GM19238 (cell line): ENCODE data around the gene THSD8.

Source experiments
- DNase-seq: peaks from one replicate; pipeline ENCODE4 v3.0.0; 2011; ENCODE audit warnings: low spot score; ENCODE audit not compliant: insufficient read length

Gene THSD8

DNA sequence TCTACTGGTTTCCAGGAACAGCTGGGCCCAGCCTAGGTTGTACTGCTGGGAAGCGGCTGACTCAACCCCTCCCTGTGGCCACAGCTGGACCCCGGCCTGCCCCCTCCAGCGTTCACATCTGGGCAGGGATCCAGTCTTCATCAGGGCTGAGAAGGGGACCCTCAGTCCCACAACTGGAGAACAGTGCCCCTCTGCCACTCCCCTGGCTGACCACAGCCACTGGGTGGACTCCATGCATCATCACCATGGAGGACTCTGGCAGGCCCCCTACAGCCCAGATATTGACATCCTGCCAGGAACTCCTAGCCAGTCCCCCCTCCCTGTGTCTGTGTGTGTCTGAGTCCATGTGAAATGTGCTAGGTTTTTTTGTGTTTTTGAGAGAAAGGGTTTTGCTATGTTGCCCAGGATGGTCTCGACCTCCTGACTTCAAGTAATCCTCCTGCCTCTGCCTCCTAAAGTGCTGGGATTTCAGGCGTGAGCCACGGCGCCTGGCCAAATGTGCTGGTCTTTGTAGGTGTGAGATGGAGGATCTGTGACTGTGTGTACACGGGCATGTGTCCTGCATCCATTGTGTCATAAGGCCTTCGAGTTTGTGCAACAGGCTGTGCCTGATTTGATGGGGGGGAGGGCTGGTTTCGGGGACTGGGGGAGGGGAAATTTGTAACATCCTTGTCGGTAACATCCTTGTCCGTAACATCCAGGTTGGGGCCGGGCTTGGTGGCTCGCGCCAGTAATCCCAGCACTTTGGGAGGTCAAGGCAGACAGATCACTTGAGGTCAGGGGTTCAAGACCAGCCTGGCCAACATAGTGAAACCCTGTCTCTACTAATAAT, 22.5 kb upstream of the THSD8 start:
- DNase-seq: no peak

DNA sequence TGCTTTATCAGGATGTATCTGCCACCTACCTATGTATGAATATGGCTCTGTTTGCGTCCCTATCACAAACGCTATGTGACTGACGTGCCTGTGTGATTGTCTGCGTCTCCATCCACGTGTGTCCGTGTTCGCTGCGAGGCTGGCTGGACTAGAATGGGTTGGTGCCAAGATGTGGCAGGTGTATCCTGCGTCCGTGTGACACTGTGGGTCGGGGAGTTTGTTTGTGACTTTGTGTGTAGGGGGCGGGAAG, 19.8 kb upstream of the THSD8 start:
- DNase-seq: no peak

DNA sequence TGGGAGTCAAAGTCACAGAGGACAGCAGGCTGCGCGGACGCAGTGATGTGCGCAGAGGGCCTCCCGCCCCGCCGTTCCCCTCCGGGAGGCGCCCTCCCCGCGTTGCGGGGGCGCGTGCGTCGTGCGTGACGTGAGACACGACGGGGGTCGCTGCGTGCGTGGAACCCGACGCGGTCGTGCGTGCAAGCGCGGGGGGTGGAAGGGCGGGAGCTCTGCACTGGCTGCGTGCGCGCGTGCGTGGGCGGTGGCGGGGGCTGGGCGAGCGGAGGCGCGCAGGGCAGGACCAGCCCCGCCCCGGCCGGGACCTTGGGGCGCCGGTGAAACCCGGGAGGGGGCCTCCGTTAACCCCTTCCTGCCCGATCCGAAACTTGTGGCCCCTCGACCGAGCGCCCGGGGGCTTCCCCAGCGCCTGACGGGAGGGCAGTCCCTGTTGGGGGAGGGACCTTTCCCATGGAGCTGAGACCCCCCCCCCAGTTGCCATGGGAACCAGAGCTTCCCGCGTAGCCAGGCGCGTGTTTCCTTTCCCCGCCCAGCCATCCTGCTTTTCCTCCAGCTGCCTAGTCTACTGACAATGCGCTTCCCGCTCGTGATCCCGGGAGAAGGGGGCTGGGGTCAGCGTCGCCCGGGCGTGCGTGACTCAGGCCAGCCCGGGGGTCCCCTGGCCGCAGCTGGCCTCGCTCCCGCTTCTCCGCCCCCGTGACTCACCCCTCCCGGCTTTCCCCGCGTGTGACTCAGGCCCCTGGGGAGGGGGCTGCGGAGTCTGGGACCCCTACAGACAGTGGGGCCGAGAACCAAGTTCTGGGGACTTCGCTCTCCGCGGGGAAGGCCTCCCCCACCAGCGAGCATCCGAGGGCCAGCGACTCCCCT, 19.2 kb upstream of the THSD8 start:
- DNase-seq: peak; percentile 68

DNA sequence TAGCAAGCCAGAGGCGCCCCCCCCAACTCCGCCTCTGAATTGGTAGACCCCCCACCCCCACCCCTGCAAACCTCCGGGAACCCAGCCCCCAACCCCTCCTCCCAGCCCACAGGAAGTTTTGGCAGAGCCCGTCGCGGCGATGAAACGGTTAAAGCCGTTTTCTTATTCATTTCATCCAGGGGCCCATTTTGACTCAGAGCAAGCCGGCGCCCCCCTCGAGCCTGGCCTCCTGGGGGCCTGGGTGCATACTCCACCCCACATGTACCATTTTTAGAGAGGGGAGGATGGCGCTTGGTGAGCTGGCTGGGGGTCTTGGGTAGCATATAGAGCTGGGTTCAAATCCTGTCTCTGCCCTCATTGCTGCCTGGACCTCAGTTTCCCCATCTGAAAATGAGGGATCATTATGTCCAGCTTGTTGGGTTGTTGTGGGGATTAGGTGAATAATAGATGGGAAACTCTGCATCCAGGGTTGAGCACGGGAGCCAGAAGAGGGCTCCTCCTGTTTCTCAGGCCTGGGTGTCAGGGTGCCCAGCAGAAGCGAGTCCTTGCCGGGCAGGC, 18.5 kb upstream of the THSD8 start:
- no peak for DNase-seq

DNA sequence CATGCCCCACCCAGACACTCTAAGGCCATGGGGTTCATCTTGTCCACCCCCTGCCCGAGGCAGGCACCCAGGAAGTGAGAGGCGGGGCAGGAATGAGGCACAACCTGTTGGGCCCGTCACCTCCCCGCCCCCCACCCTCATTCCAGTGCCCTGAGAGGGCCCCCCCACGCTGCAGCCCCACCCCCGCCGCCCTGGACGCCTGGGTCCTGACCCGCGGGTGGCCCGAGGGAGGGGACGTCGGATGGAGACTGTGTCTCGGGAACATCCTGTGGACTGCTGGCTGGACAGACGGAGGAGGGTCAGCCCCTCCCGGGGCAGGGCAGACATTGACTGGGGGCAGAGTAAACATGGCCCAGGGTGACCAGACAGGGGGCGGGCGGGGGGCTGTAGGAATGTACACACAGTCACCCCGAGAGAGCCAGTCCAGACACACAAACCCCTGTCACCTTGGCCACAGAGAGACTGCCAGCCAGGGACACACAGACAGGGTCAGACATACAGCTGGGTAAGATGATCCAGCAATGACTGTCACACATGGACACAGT, 17.9 kb upstream of the THSD8 start:
- DNase-seq: no peak

DNA sequence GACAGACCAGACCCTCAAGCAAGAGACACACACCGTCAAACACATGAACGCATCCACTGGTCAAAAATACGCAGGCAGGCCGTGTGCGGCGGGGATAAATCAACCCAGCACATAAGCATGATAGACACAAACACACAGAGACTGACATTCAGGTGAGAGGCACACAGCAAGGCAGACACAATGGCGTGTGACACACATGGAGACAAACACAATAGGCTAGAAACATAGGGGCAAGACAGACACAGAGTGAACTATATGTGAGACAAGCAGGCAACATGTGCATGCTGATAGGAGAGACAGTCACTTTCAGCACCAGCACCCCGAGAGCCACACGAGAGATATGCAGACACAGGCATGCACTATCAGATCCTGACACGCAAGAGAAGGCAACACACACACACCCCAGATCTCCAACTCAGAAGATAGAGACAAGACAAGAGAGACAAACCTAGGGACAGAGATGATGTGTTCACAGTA, 17.4 kb upstream of the THSD8 start:
- DNase-seq: no peak

DNA sequence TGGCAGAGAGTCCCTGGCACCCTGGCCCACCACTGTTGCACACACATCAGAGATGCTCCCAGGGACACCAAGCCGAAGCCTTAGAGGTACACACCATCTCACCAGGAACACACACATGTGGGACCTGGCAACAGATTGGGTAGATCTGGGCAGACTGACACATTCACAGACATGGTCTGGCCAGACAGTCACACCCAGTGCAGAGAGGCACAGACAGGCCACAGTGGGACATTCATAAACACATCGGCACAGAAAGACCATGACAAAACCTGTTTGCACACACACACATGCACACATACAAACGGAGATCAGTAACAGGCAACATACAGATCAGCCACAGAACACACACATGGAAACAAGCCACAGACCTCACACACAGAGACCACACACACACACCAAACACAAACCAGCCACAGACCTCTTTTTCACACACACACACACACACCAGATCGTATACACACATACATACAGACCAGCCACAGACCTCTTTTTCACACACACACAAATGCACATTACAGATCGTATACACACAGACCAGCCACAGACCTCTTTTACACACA, 16.9 kb upstream of the THSD8 start:
- DNase-seq: no peak

DNA sequence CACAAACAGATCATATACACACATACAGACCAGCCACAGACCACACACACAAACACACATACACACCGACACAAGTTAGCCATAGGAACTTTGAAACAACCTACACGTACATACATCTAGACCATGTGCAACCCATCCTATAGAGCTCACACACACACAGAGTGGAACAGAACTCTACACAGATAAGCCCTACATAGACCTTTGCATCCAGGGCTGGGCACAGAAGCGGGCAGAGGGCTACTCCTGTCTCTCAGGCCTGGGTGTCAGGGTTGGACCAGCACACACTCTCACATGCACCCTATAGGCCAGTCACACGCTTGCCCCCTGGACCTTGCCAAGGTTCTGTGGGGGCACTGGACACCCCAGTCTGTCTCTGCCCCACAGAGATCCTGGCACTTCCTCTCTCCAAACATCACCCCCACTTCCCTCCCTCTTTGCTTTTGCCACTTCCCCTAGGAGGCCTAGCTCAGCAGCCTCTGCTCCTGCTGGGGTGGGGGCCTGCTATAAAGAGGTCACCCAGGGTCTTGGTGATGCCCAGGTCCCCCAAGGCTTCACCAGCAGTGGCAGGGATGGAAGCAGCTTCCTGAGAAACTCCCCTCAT, 16.3 kb upstream of the THSD8 start:
- DNase-seq: no peak

- no peak for DNase-seq
Measured at GRCh38 chr19:12786141-12786870, 15.6 kb upstream of the THSD8 start.

DNA sequence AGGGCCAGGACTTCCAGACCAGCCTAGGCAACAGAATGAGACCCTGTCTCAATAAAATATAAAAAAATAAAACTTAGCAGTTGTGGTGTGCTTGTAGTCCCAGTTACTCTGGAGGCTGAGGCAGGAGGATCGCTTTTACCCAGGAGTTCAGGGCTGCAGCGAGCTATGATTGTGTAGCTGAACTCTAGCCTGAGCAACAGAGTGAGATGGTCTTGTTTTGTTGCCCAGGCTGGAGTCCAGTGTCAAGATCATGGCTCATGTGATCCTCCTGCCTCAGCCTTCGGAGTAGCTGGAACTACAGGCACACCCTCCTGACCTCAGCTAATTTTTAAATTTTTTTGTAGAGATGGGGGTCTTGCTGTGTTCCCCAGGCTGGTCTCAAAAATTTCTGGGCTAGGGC, 14.9 kb upstream of the THSD8 start:
- no peak for DNase-seq

DNA sequence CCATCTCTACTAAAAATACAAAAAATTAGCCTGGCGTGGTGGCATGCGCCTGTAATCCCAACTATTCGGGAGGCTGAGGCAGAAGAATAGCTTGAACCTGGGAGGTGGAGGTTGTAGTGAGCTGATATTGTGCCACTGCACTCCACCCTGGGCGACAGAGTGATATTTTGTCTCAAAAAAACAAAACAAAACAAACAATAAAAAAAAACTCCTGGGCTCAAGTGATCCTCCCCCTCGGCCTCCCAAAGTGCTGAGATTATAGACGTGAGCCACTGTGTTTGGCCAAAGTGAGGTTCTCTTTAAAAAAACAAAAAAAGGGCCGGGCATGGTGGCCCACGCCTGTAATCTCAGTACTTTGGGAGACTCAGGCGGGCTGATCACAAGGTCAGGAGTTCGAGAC, 14.4 kb upstream of the THSD8 start:
- DNase-seq: no peak

DNA sequence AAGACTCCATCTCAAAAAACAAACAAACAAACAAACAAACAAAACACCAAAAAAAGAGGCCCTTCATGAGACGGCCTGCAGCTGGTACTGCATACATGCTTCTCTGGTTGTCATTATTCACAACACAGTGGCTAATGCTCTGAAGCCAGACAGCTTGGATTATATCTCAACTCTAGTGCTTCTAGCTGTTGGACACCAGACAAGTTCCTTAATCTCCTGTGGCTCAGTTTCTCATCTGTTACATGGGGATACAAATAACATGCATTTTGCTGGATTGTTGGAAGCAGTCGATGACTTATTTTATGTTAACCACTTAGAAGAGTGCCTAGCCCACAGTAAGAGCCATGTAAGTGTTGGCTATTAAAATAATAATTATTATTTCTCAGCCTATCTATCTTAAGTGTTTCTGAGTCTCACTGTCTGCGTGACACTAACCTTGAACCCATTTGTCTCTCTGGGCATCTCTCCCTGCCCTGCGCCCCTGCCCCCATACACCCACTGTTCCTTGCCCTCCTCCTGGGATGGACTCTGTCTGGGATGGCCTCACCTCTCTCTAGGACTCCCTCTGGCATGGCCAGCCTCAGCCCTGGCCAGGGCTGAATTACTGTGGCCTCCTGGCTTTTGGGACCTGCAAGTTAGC, 13.7 kb upstream of the THSD8 start:
- no peak for DNase-seq

GRCh38 chr19:12788682-12789097, 13.2 kb upstream of the THSD8 start:
- DNase-seq: peak; percentile 72

DNA sequence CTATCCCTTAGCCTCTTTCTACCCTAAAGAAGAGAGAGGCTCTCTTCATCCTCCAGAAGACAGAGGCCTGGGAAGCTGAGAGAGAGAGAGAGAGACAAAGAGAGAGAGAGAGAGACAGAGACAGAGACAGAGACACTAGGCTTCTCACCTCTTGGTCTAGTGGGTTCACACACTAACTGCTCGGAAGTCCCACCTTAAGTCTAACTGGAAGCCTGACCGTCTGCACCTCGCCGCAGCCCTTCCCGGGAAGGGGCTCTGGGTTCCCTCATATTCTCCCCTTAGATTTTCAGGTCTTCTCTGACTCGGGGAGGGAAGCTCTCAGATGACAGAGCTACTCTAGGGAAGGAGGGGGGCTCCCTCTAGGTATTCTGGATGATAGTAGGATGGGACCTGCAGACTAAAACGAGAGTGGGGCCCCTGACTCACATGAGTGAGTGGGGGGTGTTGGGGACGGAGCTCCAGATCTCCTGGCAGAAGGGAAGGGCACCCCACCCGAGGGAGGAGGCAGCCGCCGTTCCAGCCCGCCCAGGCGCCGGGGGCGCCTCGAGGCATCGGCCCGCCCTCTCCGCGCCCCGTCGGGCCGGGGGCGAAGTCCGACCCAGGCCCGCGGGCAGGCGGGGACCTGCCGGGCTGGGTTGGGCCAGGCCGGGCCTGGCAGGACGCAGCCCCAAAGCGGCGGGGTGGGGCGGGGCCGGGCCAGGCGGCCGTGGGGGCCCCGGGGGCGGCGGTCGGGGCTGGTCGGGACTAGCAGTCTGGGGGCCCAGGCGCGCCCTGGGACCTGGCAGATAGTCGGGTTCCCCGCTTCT, 12.6 kb upstream of the THSD8 start:
- no peak for DNase-seq

DNA sequence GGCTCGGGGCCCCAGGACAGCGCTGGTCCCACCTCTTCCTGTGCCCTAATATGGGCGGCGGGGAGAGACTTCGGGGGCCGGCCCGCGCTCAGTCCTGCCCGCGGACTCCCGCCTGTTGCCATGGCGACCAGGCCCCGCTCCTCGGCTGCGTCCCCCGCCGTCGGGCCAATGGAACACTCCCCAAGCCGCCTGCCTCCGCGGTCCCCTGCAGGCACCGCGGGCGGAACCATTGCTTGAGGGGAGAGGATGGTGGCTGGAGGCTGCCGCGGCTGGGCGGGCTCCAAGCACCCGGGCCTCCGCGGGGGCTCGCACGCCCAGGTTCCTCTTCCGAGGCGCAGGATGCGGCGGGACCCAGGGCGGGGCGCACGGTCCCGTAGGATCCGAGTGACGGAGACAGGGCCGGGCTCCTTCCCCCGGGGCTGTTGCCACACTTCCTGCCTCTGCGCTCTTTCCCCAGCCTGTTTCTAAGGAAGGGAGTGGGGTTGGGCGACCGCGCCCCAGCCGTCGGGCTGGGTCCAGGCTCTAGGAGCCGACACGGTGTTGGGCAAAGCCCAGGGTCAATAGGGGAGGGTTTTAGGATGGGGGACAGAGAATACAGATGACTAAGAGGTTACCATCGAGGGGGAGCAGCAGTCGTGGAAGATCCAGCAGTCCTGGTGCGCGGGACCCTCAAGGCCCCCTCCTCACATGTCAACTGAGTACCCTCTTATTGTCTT, 11.8 kb upstream of the THSD8 start:
- DNase-seq: peak; percentile 96

DNA sequence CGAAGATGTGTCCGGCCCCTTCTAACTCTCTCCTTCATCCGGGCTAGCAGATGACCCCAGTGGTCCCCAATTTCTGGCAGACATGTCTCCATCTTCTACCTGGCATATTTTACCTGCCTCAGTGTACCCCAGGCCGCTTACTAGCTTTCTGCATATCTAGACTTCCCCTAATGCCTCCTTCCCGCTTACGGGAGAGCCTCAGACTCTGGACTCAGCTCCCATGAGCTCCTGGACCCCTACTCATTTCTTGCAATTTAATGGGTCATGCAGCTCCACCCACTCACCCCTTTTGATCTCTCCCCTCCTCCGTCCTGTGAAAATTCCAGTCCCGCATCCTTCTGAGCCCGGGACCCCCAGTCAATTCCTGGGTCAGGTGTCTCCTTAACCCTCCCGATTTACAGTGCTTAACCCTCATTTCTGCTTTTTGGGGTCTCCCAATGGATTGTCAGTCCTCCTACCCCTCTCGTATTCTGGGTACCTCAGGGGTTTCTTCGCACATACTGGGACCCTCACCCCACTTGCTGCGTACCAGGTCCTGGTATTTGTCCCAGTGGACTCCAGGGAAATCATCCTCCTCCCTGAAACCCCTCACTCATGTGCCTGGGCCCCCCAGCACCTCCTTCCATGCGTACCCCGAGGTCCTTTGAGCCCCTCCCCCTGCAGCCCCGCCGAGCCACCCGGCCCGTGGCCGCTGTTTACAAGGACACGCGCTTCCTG, 11.1 kb upstream of the THSD8 start:
- DNase-seq: no peak

- DNase-seq: peak; percentile 86
Measured at GRCh38 chr19:12791345-12792050, 10.4 kb upstream of the THSD8 start, which contains the start of gene JUNB. JUNB (plus strand) TSS chr19:12791486; CDS start chr19:12791772, 286 bp downstream.
